ENCODE results near the gene DNER. TPM values are rescaled to one million over a fixed set of nuclear protein-coding genes. Genes with fewer than 3 reads are reported as not detected.
"Not testable (repeated sequence)": the region's sequence is repeated elsewhere in the genome, so short reads cannot be mapped to it uniquely, and the experiment has no call there.

Gene DNER
- polyA plus RNA-seq, 2 of the 4 experiments (the other 2 are of a cell fraction) = 0.34 to 4.2 TPM

DNA sequence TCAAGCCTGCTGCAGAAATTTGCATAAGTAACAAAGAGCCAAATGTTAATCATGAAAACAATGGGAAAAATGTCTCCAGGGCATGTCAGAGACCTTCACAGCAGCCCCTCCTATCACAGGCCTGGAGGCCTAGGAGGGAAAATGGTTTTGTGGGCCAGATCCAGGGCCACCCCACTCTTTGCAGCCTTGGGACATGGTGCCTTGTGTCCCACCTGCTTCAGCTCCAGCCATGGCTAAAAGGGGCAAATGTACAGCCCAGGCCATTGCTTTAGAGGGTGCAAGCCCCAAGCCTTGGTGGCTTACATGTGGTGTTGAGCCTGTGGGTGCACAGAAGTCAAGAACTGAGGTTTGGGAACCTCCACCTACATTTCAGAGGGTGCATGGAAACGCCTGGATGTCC, 20.5 kb downstream of the DNER start:
- WGBS (ENCODE audit: missing lambda C conversion rate) = no CpG with 5 or more reads among the region's 1 CpG
- H3K4me2 ChIP-seq; H3K4me3 ChIP-seq; H3K4me1 ChIP-seq; CTCF ChIA-PET; POLR2A ChIA-PET; FAIRE-seq; DNase-seq (ENCODE audit: low read depth in 1 of 2, low spot score in 1 of 2); H3K27ac ChIP-seq; H3K9me3 ChIP-seq; ATAC-seq: not testable (repeated sequence)

DNA sequence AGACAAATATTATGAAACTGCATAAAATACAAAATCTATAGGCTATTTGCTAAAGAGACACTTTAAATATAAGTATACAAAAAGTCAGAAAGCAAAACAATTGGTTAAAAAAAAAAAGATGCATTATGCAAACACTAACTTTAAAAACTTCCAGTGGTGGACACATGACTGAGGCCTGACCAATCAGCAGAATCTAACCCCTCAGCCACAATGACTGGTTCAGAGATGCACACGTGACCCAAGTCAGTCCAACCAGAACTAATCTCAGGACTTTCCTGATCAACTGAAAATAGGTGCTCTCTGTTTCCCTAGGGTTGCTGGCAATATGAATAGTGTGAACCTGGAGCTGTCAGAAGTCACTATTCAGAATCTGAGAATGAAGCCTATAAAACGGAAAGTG, 22.7 kb downstream of the DNER start:
- Histone ChIP-seq H3K4me1 (no peaks in the 10 kb centered on the region), H3K4me3 (no peak overlapping the region), H3K27ac (no peak overlapping the region), H3K9me3 (no peaks in the 10 kb centered on the region), H3K4me2 (no peak overlapping the region)
- ChIA-PET CTCF (no interaction called here), POLR2A (no interaction called here)
- no peak for TF ChIP-seq MAZ (IDR thresholded peaks at IDR 0.05; ENCODE audit: borderline replicate concordance, low read depth, low read length)
- TF ChIP-seq CHD2 (IDR thresholded peaks at IDR 0.05; ENCODE audit: low read length, partially characterized antibody) = no peak
- TF ChIP-seq, protein P1, sequence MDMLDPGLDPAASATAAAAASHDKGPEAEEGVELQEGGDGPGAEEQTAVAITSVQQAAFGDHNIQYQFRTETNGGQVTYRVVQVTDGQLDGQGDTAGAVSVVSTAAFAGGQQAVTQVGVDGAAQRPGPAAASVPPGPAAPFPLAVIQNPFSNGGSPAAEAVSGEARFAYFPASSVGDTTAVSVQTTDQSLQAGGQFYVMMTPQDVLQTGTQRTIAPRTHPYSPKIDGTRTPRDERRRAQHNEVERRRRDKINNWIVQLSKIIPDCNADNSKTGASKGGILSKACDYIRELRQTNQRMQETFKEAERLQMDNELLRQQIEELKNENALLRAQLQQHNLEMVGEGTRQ (IDR thresholded peaks at IDR 0.05) = peak; percentile 54; the same call in 1 of the 2 replicates
- FAIRE-seq (no peak), ATAC-seq (no peak), DNase-seq (ENCODE audit: low read depth in 1 of 2, low spot score in 1 of 2) (no peak)
- 8% methylated on average over 2 of the region's 2 CpGs for WGBS (ENCODE audit: missing lambda C conversion rate)

DNA sequence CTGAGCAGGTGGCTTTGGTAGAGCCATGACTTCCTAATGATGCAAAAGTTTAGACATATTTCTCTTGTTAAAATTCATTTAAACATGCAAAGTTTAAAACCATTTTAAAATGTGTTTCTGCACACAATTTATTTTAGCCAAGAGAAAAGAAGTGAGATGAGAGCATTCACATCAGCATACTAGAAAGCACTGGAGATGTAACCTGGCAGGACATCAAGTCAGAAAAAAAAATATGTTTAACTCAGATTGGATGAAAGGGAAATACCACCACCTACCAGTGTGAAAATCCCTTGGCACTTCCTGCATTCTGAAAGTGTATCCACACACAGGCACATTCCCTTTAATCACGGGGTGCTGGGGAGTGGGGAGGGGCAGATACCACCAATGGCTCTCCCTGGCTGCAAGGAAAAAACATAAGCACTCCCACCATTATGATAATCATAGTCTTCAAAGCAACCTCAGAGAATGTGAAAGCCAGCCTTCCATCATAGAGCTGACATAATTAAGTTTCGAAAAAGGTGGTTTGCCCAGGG, 25.0 kb downstream of the DNER start:
- FAIRE-seq (no peak), DNase-seq (ENCODE audit: low read depth in 1 of 2, low spot score in 1 of 2) (no peak), ATAC-seq (no peak)
- H3K27ac ChIP-seq = no peak overlapping the region
- no peaks in the 10 kb centered on the region for H3K4me1 ChIP-seq
- CTCF ChIA-PET = interaction anchor here (1.1 kb wide), 1 partner anchor 10 kb away, joined by 4 read pairs; no protein-coding TSS in a partner anchor
- 3% methylated on average over 2 of the region's 2 CpGs for WGBS (ENCODE audit: missing lambda C conversion rate)
- no peak overlapping the region for H3K4me3 ChIP-seq
- H3K4me2 ChIP-seq = no peak overlapping the region
- H3K9me3 ChIP-seq = no peaks in the 10 kb centered on the region
- POLR2A ChIA-PET = no interaction called here
- TF ChIP-seq TP53 (CRISPR knock-in tag; IDR thresholded peaks at IDR 0.05) (no peak), GATA3 (IDR thresholded peaks at IDR 0.05; ENCODE audit: borderline replicate concordance) (no peak), BHLHE40 (IDR thresholded peaks at IDR 0.05; ENCODE audit: low read depth, low read length) (no peak)

DNA sequence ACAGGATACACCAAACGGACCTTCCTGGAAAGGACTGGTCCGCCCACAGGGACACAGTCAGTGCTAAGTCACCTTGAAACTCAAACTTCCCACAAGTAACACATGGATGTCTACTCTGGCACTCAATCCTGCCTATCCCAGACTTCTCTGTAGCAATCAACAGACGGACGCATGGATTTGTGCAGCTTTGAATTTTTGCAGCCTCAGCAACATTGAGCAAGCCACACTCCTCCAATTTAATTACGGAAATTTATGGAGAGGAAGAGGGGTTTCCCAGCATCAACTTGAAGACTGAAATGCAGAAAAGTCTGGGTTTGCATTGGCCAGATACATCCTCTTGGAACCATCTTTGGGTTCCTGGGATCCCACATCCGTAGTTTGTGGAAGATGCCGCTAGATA, 26.2 kb downstream of the DNER start:
- no peak overlapping the region for H3K27ac ChIP-seq
- no peaks in the 10 kb centered on the region for H3K4me1 ChIP-seq
- TF ChIP-seq RNF2 (IDR thresholded peaks at IDR 0.05; ENCODE audit: borderline replicate concordance, low read depth) (no peak), HOXB5 (CRISPR knock-in tag; IDR thresholded peaks at IDR 0.05) (no peak), MAFK (IDR thresholded peaks at IDR 0.05; ENCODE audit: partially characterized antibody) (peak; percentile 78), RFX5 (IDR thresholded peaks at IDR 0.05) (no peak)
- no peak for DNase-seq (ENCODE audit: low read depth in 1 of 2, low spot score in 1 of 2)
- no peaks in the 10 kb centered on the region for H3K9me3 ChIP-seq
- POLR2A ChIA-PET = no interaction called here
- H3K4me2 ChIP-seq = no peak overlapping the region
- no peak for FAIRE-seq
- CTCF ChIA-PET = no interaction called here
- H3K4me3 ChIP-seq = no peak overlapping the region
- WGBS (ENCODE audit: missing lambda C conversion rate) = 50% methylated on average over 7 of the region's 7 CpGs
- ATAC-seq = no peak

DNA sequence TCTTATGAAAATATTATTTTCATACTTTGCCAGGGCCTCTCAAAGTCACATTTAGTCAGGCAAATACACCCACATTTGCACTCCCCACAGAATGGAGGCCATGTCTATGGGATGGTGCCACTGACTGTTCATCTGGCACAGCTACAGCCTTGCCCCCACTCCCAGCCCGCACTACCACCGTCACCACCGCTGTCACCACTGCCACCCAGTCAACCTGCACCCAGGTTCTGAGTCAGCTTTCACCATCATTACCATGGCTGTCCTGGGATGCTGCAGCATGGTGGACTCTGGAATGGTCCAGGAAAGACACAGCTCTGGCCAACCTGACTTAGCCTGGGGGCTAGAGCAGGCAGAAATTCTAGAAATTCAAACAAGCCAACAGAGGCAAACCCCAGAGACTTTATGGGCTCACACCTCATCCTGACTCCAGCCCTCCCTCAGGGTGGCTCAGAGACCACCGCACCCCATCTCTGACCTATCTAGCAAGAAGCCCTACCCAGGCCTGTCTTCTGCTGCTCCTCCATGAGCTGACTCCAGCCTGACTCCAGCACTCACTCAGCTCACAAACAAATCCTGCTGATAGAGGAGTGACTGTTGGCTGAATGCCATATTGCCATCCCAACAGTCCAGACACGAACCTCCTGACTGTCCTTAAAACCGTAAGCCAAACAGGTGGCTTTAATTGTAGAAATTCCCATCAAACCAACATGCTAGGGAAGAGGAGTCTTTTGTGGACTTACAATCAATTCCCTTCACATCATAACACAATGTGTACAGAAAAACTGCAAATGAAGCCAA, 28.0 kb downstream of the DNER start:
- Histone ChIP-seq H3K9me3 (no peaks in the 10 kb centered on the region), H3K4me3 (no peak overlapping the region), H3K4me1 (no peaks in the 10 kb centered on the region), H3K27ac (no peak overlapping the region), H3K4me2 (no peak overlapping the region)
- WGBS (ENCODE audit: missing lambda C conversion rate) = 38% methylated on average over 6 of the region's 6 CpGs
- no peak for DNase-seq (ENCODE audit: low read depth in 1 of 2, low spot score in 1 of 2)
- ChIA-PET POLR2A (no interaction called here), CTCF (interaction anchor here (1.4 kb wide), 1 partner anchor 37 kb away, joined by 3 read pairs; no protein-coding TSS in a partner anchor)
- no peak for FAIRE-seq
- no peak for ATAC-seq
- TF ChIP-seq, protein P2, sequence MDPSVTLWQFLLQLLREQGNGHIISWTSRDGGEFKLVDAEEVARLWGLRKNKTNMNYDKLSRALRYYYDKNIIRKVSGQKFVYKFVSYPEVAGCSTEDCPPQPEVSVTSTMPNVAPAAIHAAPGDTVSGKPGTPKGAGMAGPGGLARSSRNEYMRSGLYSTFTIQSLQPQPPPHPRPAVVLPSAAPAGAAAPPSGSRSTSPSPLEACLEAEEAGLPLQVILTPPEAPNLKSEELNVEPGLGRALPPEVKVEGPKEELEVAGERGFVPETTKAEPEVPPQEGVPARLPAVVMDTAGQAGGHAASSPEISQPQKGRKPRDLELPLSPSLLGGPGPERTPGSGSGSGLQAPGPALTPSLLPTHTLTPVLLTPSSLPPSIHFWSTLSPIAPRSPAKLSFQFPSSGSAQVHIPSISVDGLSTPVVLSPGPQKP (IDR thresholded peaks at IDR 0.05; ENCODE audit: low read depth, low read length) = no peak
- no peak for TF ChIP-seq NFE2L2 (conservative IDR thresholded peaks at IDR 0.05; ENCODE audit: low read length)
